ENCODE results near the gene IGFLR1.
"Not testable (repeated sequence)": the region's sequence is repeated elsewhere in the genome, so short reads cannot be mapped to it uniquely, and the experiment has no call there.

The IGFLR1 gene

DNA sequence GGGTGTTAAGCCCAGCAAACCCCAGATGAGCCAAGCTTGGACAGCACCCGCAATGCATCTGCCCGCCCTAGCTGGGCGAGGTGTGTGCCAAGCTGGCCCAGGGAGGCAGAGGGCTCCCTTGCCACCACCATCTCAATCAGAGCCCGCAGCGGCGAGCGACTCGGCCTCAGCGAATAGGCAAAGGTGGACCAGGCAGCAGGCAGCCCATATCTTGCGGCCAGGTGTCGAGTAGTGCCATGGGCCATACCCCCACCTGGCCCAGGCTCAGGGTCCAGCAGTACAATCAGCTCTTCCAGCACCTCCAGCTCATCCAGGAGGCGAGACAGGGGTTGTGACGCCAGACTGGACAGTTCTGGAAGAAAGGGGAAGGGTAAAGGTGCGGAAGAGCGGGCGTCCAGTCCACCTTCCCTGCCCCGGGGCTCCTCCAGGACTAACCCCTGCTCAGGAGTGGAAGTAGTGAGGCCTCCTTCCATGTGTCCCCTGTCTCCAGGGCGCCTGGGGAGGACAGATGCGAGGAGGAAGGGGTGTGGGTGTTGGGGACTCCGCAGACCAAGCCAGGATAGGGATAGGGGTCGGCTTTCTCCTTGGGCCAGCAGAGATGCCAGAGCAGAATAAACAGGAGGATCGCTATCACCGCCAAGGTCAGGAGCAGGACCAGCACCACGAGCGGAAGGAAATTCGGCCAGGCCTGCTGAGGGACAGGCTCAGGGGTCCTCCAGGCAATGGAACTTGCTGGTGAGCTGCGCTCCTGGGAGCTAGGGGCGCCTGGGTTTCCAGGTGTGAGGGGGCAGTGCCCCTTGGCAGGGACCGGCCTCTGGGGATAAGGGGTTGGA is 2.8 kb downstream of the IGFLR1 start:
- DNase-seq, result no peak

DNA sequence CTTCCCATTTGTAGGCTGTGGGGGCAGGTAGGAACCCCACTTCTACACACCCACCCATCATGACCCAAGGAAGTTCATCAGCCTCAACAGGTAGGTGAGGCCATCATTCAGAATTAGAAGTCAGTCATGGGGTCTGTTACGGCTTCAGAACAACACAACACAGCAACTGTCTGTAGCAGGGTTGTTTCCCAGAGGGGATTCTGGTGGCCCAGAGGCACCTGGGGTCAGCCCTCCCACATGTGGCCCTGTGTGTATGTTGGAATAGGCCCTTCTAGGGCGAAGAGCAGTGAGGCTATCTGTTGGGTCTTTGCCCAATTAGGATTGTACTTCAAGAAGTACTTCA is 3.4 kb downstream of the IGFLR1 start:
- no peak for DNase-seq

DNA sequence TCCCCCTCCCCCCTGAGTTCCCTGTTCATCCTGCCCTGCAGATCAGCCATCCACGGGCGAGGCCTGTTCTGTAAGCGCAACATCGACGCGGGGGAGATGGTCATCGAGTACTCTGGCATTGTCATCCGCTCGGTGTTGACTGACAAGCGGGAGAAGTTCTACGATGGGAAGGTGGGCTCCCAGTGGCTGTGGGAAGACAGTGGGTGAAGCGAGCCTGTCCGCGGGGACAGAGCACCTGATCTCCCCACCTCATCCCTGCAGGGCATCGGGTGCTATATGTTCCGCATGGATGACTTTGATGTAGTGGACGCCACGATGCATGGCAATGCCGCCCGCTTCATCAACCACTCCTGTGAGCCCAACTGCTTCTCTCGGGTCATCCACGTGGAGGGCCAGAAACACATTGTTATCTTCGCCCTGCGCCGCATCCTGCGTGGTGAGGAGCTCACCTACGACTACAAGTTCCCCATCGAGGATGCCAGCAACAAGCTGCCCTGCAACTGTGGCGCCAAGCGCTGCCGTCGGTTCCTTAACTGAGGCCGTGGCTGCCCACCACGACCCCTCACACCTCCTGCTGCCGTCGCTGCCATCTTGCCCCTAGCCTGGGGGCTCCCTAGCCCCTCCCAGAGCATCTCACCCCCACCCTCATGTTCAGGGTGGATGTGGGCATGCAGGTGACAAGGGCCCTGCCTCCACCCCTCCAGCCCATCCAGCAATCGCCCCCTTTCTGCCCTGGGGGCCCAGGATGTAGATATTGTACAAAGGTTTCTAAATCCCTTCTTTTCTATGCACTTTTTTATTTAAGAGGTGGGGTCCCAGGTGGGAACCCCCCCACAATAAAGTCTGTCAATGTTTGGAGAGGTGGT is 4.0 kb downstream of the IGFLR1 start:
- no peak for DNase-seq

DNA sequence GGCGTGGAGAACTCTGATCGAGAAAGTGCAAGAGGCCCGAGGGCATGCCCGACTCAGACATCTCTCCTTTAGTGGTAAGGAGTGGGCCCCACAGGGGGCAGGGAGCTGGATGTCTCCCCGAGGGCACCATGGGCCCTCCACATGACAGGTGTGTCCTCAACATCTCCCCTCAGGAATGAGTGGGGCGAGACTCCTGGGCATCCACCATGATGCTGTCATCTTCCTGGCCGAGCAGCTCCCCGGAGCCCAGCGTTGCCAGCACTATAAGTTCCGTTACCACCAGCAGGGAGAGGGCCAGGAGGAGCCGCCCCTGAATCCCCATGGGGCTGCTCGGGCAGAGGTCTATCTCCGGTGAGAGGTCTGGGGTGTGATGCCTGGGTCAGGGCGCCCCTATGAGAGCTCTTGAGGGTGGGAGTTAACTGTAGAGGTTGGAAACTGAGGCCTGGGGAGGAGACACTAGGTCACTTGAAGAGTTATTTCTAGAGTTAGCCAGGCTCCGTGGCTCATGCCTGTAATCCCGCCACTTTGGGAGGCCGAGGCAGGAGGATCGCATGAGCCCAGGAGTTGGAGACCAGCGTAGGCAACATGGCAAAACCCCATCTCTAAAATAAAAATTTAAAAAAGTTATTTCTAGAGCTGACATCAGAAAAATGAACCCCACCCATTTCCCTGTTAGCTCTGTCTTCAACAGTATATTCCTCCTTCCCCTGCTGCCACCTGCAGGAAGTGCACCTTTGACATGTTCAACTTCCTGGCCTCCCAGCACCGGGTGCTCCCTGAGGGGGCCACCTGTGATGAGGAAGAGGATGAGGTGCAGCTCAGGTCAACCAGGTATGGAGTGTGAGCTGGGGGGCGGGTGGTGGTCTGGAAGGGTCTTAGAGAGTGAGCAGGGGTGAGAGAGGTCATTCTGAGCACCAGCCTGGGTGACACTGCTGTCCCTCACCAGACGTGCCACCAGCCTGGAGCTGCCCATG is 5.1 kb downstream of the IGFLR1 start:
- DNase-seq, result no peak

DNA sequence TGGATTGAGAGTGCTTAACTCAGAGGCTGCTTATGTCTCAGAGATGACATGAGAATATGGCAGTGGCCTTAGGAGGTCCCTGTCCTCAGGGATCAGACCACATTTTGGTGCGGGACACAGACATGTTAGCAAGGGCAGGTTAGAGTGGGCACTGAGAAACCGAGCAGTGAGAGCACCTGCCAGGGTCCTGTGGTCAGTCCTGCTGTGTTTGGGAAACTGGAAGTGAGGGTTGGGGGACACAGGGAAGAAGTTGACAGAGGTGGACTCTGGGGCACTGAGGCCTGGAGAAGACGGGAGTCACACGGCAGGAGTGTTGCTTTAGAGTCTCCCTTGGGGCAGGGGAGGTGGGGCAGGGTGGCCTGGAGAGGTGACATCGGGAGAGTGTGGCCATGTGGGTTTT is 7.4 kb downstream of the IGFLR1 start:
- no peak for DNase-seq

DNA sequence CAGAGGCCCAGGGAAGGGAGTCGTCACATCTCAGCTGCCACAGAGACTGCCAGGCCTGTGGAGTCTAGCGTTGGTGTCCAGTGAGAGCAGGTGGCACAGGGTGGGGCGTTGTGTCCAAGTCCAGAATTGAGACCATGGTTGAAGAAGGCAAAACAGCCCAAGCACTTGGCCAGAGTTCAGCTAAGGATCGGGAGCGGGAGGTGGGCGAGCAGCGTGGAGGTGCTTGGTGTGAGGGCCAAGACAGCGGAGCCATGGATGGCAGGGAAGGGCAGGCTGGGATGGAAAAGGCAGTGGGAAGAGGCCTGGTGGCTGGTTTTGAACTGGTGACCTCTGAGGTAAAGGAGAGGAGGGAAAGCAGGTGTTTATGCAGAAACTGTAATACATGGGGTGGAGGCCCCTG is 8.0 kb downstream of the IGFLR1 start:
- no peak for DNase-seq

DNA sequence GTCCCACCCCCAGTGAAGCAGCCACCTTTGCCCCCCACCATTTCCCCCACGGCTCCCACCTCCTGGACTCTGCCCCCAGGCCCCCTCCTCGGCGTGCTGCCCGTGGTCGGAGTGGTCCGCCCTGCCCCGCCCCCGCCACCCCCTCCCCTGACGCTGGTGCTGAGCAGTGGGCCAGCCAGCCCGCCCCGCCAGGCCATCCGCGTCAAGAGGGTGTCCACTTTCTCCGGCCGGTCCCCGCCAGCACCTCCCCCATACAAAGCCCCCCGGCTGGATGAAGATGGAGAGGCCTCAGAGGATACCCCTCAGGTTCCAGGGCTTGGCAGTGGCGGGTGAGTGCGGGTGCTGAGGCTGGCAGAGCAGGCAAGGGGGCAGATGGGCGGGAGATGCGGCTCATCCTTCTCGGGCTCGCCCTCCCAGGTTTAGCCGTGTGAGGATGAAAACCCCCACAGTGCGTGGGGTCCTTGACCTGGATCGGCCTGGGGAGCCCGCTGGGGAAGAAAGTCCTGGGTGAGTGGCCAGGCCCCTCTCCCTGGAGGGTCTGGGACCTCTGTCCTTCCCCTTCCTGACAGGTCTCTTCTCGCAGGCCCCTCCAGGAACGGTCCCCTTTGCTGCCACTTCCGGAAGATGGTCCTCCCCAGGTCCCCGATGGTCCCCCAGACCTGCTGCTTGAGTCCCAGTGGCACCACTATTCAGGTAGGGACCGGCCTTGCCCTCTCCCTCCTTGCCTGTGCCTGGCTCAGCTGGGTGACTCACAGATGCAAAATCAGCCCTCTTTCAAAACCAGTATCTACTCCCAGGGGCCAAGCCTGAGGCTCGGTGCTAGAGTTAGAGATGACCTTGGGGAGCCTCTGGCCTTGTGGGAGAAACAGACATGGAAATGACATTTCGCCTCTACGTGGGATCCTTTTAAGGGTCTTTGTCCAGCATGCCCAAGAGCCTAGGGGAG is 8.8 kb downstream of the IGFLR1 start:
- DNase-seq, result no peak

DNA sequence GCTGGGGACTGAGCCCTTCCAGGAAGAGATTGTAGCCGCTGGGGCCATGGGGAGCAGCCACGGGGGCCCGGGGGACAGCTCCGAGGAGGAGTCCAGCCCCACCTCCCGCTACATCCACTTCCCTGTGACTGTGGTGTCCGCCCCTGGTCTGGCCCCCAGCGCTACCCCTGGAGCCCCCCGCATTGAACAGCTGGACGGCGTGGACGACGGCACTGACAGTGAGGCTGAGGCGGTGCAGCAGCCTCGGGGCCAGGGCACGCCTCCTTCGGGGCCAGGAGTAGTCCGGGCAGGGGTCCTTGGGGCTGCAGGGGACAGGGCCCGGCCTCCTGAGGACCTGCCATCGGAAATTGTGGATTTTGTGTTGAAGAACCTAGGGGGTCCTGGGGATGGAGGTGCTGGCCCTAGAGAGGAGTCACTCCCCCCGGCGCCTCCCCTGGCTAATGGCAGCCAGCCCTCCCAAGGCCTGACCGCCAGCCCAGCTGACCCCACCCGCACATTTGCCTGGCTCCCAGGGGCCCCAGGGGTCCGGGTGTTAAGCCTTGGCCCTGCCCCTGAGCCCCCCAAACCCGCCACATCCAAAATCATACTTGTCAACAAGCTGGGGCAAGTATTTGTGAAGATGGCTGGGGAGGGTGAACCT is 9.6 kb downstream of the IGFLR1 start:
- no peak for DNase-seq

DNA sequence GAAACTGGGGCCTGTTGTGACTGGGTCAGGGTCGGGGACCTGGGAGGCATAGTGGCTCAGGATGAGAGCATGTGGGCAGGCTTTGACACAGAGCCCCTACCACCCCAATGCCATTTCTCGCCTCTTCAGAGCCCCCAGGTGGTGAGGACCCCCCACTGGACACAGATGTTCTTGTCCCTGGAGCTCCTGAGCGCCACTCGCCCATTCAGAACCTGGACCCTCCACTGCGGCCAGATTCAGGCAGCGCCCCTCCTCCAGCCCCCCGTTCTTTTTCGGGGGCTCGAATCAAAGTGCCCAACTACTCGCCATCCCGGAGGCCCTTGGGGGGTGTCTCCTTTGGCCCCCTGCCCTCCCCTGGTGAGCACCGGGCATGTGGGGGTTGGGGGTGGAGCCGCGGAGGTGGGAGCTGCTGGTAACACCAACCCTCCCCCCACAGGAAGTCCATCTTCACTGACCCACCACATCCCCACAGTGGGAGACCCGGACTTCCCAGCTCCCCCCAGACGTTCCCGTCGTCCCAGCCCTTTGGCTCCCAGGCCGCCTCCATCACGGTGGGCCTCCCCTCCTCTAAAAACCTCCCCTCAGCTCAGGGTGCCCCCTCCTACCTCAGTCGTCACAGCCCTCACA is 10.4 kb downstream of the IGFLR1 start:
- DNase-seq, result no peak

DNA sequence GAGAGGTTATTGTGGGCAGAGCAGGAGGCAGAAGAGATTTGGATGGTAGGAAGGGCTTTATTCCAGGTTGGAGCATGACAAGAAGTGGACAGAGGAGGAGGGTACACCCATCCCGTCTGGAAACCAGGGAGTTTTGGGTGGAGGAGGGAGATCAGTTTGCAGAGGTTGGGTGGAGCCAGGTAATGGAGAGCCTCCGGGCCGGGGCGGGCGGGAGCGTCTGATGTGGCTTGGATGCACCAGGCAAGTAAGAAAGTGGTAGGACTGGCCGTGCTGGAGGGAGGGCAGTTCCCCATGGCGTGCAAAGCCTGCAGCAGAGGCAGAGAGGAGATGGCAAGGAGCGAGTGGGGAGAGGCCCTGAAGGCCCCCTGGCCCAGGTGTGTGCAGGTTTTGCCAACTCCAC is 10.9 kb downstream of the IGFLR1 start:
- no peak for DNase-seq

DNA sequence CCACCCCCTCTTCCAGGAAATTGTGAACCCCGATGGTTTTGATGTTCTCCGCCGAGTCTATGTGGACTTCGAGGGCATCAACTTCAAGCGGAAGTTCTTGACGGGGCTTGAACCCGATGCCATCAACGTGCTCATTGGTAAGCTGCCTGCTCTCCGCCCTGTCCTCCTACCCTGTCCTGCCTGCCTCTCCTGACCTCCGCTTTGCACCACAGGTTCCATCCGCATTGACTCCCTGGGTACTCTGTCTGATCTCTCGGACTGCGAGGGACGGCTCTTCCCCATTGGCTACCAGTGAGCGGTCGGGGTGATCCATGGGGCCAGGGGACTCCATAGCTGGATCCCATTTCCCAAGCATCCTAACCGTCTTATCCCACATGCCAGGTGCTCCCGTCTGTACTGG is 11.9 kb downstream of the IGFLR1 start:
- no peak for DNase-seq

DNA sequence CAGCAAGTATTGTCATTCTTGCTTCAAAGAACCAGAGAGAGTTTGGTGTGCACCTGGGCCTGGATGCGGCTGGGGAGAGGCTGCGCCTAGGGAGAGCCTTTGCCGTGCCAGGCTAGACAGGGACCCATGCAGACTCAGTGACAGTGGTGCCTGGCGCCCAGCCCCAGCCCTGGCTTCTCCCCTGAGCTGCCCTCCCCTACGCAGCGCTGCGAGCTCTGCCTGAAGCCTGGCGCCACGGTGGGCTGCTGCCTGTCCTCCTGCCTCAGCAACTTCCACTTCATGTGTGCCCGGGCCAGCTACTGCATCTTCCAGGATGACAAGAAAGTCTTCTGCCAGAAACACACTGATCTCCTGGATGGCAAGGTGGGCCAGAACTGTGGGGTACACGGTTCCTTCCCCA is 12.5 kb downstream of the IGFLR1 start:
- DNase-seq, result no peak

DNA sequence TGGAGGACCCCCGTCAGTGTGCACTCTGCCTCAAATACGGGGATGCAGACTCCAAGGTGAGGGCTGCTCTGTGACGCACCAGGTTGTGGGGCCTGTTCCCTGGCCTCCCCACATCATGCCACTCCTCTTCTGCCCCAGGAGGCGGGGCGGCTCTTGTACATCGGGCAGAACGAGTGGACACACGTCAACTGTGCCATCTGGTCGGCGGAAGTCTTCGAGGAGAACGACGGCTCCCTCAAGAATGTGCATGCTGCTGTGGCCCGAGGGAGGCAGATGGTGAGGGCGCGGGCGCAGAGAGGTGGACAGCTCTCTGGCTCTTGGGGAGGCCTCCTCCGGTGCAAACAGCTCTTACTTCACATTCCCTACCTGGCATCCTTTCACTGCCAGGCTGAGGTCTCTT is 13.2 kb downstream of the IGFLR1 start:
- no peak for DNase-seq

DNA sequence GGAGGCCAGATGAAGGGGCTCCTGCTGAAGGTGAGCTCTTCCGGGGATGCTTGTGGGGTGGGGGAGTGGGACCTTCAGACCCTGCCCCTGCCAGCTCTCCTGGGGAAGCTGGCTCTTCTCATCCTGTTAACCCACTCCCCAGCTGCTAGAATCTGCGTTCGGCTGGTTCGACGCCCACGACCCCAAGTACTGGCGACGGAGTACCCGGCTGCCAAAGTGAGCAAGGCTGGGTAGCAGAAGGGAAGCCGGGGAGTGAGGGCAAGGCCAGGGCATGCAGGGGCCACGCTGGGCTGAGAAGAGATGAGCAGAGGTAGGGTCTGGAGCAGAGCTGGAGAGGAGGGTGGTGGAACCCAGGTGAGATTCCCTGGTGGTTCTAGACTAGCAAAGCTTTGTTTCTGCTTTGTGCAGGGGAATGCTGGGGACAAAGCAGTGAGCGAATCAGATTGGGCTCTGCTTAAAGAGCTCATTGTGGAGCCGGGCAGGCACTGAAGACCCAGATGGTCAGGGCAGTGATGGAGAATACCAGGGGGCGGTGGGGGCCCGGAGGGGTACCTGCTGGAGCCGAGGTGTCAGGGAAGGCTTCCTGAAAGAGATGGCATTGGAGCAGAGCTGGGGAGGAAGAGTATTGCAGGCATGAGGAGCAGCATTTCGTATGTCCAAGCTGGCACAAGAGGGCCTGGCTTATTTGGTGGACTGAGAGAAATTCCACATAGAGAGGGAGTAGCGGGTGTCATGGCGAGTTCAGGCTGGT is 14.1 kb downstream of the IGFLR1 start:
- DNase-seq, result no peak

DNA sequence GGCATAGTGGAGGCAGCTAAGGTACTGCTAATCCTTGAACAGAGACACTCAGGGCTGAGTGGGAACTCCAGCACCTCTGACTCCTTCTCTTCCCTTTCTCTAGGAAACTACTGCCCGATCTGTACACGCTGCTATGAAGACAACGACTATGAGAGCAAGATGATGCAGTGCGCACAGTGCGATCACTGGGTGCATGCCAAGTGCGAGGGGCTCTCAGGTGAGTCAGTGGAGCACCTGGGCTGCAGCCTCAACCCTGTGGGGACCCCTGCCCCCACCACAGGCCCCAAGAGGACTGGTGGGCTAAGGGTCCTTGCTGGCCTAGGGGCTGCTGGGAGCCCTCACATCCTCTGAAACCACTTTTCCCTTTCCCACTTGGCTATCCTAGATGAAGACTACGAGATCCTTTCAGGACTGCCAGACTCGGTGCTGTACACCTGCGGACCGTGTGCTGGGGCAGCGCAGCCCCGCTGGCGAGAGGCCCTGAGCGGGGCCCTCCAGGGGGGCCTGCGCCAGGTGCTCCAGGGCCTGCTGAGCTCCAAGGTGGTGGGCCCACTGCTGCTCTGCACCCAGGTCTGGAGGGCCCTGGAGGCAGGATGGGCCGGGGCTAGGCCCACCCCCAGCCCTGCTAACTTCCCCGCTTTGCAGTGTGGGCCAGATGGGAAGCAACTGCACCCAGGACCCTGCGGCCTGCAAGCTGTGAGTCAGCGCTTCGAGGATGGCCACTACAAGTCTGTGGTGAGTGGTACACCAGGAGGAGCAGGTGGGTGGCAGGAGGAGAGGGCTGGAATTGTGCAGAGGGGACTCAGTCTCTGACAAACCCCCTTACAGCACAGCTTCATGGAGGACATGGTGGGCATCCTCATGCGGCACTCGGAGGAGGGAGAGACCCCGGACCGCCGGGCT is 14.9 kb downstream of the IGFLR1 start:
- DNase-seq, result no peak

DNA sequence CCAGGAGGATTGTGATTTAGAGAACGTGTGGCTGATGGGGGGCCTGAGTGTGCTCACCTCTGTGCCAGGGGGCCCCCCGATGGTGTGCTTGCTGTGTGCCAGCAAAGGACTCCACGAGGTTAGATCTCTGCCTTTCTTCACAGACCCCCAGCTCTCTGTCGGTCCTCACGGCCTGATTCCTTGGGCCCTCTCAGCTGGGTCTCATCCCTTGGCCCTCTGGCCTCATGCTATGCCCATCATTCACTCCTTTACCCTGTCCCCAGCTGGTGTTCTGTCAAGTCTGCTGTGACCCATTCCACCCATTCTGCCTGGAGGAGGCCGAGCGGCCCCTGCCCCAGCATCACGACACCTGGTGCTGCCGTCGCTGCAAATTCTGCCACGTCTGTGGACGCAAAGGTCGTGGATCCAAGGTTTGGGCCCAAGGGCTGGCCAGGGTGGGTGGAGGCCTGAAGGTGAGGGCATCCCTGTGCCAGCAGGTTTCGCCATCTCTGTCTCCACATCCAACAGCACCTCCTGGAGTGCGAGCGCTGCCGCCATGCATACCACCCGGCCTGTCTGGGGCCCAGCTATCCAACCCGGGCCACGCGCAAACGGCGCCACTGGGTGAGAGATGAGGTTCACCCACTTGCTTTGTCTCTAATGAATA is 16.9 kb downstream of the IGFLR1 start:
- DNase-seq, result no peak

DNA sequence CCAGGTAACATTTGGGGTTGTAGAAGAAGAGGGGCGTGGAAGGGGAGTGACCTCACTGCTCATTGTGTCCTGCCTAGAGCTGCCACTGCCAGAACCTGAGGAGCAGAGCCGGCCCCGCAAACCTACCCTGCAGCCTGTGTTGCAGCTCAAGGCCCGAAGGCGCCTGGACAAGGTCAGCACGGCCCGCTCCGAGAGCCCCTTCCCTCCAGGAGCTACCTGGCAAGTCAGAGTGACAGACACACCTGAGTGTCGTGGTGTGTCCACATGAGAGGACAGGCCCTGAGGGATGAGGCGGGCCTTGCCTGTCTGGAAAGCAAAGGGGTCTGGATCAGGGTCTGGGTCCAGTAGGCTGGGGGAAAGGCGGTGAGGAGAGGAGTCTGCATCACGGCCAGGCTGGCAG is 17.7 kb downstream of the IGFLR1 start:
- DNase-seq, result no peak

DNA sequence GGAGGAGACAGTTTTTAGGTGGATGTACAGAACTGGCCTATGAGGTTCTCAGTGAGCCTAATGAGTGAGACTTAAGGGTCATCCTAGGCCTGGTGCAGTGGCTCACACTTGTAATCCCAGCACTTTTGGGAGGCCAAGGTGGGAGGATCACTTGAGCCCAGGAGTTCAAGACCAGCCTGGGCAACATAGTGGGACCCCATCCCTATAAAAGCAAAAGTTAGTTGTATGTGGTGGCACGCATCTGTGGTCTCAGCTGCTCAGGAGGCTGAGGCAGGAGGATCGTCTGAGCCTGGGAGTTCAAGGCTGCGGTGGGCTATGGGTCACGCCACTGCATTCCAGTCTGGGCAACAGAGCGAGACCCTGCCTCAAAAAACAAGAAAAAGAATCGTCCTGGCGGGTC is 18.1 kb downstream of the IGFLR1 start:
- not testable (repeated sequence) for DNase-seq

DNA sequence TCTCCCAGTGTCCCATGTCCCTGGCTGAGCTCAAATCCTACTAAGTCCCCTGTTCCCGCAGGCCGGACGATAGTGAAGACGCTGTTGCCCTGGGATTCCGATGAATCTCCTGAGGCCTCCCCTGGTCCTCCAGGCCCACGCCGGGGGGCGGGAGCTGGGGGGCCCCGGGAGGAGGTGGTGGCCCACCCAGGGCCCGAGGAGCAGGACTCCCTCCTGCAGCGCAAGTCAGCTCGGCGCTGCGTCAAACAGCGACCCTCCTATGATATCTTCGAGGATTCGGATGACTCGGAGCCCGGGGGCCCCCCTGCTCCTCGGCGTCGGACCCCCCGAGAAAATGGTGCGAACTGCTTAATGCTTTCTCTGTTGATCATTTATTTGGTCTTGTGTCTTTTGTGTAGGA is 18.6 kb downstream of the IGFLR1 start:
- no peak for DNase-seq
